ENCODE measurements around the gene UBXN6.

Gene UBXN6

DNA sequence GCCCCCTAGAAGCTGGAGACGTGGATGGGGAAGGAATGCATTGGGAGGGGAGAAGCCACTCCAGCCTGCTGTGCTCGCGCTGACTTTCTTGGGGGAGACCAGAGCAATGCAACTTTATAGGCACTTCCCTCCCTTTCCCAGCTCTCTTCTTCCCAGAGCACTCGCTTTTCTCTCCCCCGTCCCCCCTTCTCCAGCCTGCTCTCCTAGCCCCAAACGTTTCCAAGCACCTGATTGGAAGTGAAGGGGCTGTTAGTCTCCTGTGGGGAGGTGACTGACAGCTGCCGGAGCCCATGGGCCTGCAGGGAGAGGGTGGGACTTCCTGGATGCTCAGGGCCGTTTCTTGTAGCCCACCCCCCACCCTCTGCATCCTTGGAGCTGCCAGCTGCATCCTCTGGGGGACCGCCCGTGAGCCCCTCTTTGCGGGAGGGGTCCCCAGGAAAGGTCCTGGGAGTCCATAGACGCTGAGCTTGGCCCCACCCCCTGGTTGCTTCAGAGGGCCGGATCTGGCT lies 17.0 kb upstream of the UBXN6 start:
- no peaks in the 10 kb centered on the region for H3K27me3 ChIP-seq (ENCODE audit: control insufficient read depth, insufficient read depth, low read length, poor library complexity, severe bottlenecking)
- no peaks in the 10 kb centered on the region for H3K9me3 ChIP-seq (ENCODE audit: control insufficient read depth, low read length)
- peak overlapping the region; percentile 61 for H3K27ac ChIP-seq (ENCODE audit: insufficient read depth, low read depth, low read length, poor library complexity, severe bottlenecking)
- H3K4me3 ChIP-seq (ENCODE audit: insufficient read depth, low read depth, low read length): peak overlapping the region; percentile 77
- H3K4me1 ChIP-seq (ENCODE audit: control insufficient read depth, insufficient read depth, low read length): peaks cover 12% of the 10 kb centered on the region
- 6% methylated on average over 13 of the region's 13 CpGs for WGBS, 2 experiments
- H3K36me3 ChIP-seq (ENCODE audit: control insufficient read depth, insufficient read depth, low read length): peaks cover 20% of the 10 kb centered on the region

DNA sequence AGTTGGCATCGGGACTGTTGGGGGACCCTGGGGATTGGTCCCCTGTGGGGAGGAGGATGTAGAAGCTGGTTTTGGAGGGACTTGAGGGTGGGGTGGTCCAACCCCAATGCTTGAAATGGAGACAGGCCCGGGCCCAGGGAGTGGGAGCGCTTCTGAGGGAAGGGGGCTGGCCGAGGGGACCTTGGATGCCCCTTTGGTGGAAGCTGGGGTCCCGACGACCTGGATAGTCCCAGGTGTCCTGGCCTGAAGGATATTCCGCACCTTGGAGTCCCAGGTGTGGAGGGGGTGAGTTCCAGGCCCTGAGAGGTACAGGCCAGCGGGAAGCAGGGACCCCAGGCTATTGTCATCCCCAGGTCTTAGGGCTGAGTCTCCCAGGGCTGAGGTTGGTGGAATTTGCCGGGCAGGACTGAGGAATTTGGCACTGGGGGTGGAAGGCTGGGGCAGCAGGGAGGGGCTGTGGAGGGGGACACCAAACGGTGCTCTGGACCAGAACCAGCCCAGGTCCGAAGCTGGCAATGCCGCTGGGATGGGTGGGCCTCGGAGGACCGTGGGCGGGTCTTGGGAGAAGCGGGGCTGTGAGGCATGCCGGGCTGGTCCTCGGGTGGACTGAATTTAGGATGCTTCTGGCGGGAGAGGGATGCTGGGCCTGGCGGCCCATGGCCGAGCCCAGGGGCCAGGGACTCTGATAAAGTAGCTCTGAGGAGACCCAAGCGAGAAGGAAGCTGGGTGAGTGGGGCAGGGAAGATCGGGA lies 16.3 kb upstream of the UBXN6 start:
- Histone ChIP-seq H3K4me3 (ENCODE audit: insufficient read depth, low read depth, low read length) (peak overlapping the region; percentile 77), H3K4me1 (ENCODE audit: control insufficient read depth, insufficient read depth, low read length) (peaks cover 12% of the 10 kb centered on the region), H3K27me3 (ENCODE audit: control insufficient read depth, insufficient read depth, low read length, poor library complexity, severe bottlenecking) (no peaks in the 10 kb centered on the region), H3K9me3 (ENCODE audit: control insufficient read depth, low read length) (no peaks in the 10 kb centered on the region), H3K36me3 (ENCODE audit: control insufficient read depth, insufficient read depth, low read length) (peaks cover 16% of the 10 kb centered on the region), H3K27ac (ENCODE audit: insufficient read depth, low read depth, low read length, poor library complexity, severe bottlenecking) (peak overlapping the region; percentile 61)
- WGBS, 2 experiments: 17% methylated on average over 23 of the region's 23 CpGs

DNA sequence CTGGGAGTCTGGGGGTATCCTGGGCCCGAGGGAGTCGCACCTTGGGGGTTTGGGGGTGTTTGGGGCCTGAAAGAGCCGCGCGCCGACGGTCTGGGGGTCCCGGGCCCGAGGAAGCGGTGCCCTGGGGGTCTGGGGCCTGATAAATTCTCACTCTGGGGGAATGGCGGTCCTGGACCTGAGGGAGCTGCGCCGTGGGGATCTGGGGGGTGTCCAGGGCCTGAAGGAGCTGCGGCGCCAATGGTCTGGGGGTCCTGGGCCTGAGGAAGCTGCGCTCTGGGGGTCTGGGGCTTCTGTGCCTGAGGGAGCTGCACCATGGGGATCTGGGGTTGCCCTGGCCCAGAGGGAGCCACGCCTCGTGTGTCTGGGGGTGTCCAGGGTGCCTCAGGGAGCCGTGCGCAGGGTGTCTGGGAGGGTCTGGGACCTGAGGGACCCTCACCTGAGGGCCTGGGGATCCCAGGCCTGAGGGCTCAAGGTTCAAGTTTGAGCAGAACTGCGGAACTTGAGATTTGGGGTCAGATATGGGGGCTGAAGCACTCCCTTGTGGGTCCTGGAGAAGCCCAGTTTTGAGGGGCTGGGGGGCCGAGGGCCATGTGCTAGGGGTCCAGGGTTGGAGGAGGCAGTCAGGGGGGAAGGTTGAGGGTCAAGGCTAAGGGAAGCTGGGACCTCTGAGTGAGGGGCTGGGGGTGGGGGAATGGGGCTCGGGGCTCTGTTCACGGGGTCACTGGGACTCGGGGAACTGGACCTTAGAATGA lies 15.6 kb upstream of the UBXN6 start:
- peak overlapping the region; percentile 77 for H3K4me3 ChIP-seq (ENCODE audit: insufficient read depth, low read depth, low read length)
- WGBS, 2 experiments: 33 to 35% methylated on average over 25 of the region's 25 CpGs
- no peak overlapping the region for H3K27ac ChIP-seq (ENCODE audit: insufficient read depth, low read depth, low read length, poor library complexity, severe bottlenecking)
- H3K4me1 ChIP-seq (ENCODE audit: control insufficient read depth, insufficient read depth, low read length): peaks cover 12% of the 10 kb centered on the region
- peaks cover 11% of the 10 kb centered on the region for H3K36me3 ChIP-seq (ENCODE audit: control insufficient read depth, insufficient read depth, low read length)
- no peaks in the 10 kb centered on the region for H3K9me3 ChIP-seq (ENCODE audit: control insufficient read depth, low read length)
- no peaks in the 10 kb centered on the region for H3K27me3 ChIP-seq (ENCODE audit: control insufficient read depth, insufficient read depth, low read length, poor library complexity, severe bottlenecking)

DNA sequence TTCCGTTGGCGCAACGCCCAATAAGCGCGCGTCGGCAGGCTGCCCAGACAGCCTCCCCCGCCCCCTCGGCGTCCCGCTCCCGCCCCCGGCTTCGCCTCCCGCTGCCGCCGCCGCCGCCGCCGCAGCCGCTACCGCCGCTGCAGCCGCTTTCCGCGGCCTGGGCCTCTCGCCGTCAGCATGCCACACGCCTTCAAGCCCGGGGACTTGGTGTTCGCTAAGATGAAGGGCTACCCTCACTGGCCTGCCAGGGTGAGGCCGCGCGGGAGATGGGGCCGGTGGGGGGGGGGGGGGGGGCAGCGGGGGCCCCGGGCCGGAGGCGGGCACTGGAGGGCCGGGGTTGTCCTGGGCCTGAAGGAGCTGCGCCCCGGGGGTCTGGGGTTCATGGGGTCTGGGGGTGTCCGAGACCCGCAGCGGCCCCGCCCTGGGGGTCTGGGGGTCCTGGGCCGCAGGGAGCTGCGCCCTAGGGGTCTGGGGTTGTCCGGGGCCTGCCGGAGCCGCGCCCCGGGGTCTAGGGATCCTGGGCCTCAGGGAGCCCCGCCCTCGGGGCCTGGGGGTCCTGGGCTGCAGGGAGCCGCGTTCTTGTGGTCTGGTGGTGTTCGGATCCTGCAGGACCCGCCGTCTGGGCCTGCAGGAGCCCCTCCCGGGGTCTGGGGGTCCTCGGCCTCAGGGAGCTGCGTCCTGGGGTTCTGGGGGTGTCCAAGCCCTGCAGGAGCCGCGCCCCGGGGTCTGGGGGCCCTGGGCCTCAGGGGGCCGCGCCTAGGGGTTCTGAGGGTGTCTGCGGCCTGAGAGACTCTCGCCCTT lies 14.8 kb upstream of the UBXN6 start, which contains the start of gene HDGFL2:
Gene HDGFL2, plus strand, starts transcription at position 124 of the 801 bp plus-strand sequence. Its CDS starts 54 bp downstream, at position 178.
- WGBS, 2 experiments: 0 to 1% methylated on average over 65 to 71 of the region's 71 CpGs
- peaks cover 12% of the 10 kb centered on the region for H3K4me1 ChIP-seq (ENCODE audit: control insufficient read depth, insufficient read depth, low read length)

DNA sequence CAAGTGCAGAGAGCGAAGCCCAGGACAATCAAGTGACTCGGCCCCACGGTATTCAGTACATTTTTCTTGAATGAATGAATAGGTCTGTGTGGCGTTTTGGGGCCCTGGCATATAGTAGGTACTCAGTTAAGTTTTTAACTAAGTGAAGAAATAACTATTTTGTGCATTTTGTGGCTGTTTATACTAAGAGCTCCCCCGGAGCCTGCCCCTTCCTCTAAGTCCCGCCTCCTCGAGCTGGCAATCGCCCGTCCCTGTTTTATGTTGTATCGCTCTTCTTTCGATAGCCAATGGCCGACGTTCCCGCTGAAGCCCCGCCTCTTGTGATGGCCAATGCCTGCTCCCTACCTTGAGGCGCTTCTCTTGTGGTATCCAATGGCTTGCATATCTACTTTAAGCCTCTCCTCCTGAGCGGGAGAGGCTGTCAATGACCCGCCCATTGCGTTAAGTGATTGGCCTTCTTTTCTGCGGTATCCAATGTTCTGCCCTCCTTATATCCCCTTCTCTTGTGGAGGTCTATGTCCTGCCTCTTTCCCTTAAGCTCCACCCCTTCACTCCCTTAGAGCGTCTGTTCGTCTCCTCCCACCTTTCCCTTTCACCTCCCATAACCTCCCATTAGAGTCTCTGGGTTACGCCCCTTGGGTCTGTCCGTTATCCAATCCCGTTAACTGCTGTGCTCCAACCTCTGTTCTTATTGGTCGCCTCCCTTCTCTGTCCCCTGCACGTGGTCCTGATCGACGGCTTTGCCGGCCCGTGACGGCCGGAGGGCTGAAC lies 14.0 kb upstream of the UBXN6 start:
- Histone ChIP-seq H3K27ac (ENCODE audit: insufficient read depth, low read depth, low read length, poor library complexity, severe bottlenecking) (no peak overlapping the region), H3K4me3 (ENCODE audit: insufficient read depth, low read depth, low read length) (peak overlapping the region; percentile 77), H3K9me3 (ENCODE audit: control insufficient read depth, low read length) (no peaks in the 10 kb centered on the region), H3K27me3 (ENCODE audit: control insufficient read depth, insufficient read depth, low read length, poor library complexity, severe bottlenecking) (no peaks in the 10 kb centered on the region), H3K4me1 (ENCODE audit: control insufficient read depth, insufficient read depth, low read length) (peaks cover 12% of the 10 kb centered on the region), H3K36me3 (ENCODE audit: control insufficient read depth, insufficient read depth, low read length) (peaks cover 7% of the 10 kb centered on the region)
- WGBS, 2 experiments: 3% methylated on average over 33 of the region's 33 CpGs

More for the DNA sequence above, 14.8 kb upstream of the UBXN6 start, which contains the start of gene HDGFL2:
- H3K27ac ChIP-seq (ENCODE audit: insufficient read depth, low read depth, low read length, poor library complexity, severe bottlenecking): no peak within 1 kb of the TSS
- peak within 1 kb of the TSS; percentile 77 for H3K4me3 ChIP-seq (ENCODE audit: insufficient read depth, low read depth, low read length)
- H3K36me3 ChIP-seq (ENCODE audit: control insufficient read depth, insufficient read depth, low read length): peaks cover 10% of the 10 kb centered on the region
- no peaks in the 10 kb centered on the region for H3K9me3 ChIP-seq (ENCODE audit: control insufficient read depth, low read length)
- no peaks in the 10 kb centered on the region for H3K27me3 ChIP-seq (ENCODE audit: control insufficient read depth, insufficient read depth, low read length, poor library complexity, severe bottlenecking)

DNA sequence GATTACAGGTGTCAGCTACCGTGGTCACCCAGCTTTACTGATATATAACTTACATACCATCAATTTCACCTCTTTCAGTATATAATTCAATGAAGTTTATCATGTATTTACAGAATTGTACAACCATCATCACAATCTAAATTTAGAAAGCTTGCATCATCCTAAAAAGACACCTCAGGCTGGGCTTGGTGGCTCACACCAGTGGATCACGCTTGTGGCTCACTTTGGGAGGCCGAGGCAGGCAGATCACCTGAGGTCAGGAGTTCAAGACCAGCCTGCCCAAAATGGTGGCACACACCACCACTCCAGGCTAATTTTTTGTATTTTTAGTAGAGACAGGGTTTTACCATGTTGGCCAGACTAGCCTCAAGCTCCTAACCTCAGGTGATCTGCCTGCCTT lies 10.2 kb upstream of the UBXN6 start:
- H3K4me3 ChIP-seq (ENCODE audit: insufficient read depth, low read depth, low read length): no peak overlapping the region
- WGBS, 2 experiments: 80 to 86% methylated on average over 3 of the region's 3 CpGs
- H3K9me3 ChIP-seq (ENCODE audit: control insufficient read depth, low read length): no peaks in the 10 kb centered on the region
- H3K27ac ChIP-seq (ENCODE audit: insufficient read depth, low read depth, low read length, poor library complexity, severe bottlenecking): no peak overlapping the region
- H3K36me3 ChIP-seq (ENCODE audit: control insufficient read depth, insufficient read depth, low read length): no peaks in the 10 kb centered on the region
- H3K27me3 ChIP-seq (ENCODE audit: control insufficient read depth, insufficient read depth, low read length, poor library complexity, severe bottlenecking): no peaks in the 10 kb centered on the region
- H3K4me1 ChIP-seq (ENCODE audit: control insufficient read depth, insufficient read depth, low read length): no peaks in the 10 kb centered on the region

DNA sequence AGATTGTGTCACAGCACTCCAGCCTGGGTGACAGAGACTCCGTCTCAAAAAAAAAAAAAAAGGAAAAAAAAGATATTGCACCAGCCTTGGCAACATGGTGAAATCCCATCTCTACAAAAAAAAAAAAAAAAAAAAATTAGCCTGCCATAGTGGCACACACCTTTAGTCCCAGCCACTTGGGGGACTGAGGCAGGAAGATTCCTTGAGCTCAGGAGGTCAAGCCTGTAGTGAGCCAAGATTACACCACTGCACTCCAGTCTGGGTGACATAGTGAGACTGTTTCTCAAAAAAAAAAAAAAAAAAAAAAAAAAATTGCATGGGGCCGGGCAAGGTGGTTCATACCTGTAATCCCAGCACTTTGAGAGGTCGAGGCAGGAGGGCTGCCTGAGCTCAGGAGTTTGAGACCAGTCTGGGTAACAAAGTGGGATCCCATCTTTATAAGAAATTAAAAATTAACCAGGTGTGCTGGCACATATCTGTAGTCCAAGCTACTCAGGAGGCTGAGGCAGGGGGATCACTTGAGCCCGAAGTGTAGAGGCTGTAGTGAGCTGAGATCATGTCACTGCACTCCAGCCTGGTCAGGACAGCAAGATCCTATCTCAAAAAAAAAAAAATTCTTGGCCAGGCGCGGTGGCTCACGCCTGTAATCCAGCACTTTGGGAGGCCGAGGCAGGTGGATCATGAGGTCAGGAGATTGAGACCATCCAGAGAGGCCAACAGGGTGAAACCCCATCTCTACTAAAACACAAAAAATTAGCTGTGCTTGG lies 7.4 kb upstream of the UBXN6 start:
- Histone ChIP-seq H3K27ac (ENCODE audit: insufficient read depth, low read depth, low read length, poor library complexity, severe bottlenecking) (no peak overlapping the region), H3K4me3 (ENCODE audit: insufficient read depth, low read depth, low read length) (no peak overlapping the region), H3K27me3 (ENCODE audit: control insufficient read depth, insufficient read depth, low read length, poor library complexity, severe bottlenecking) (no peaks in the 10 kb centered on the region), H3K36me3 (ENCODE audit: control insufficient read depth, insufficient read depth, low read length) (no peaks in the 10 kb centered on the region), H3K9me3 (ENCODE audit: control insufficient read depth, low read length) (no peaks in the 10 kb centered on the region), H3K4me1 (ENCODE audit: control insufficient read depth, insufficient read depth, low read length) (no peaks in the 10 kb centered on the region)
- 84 to 88% methylated on average over 8 of the region's 8 CpGs for WGBS, 2 experiments

DNA sequence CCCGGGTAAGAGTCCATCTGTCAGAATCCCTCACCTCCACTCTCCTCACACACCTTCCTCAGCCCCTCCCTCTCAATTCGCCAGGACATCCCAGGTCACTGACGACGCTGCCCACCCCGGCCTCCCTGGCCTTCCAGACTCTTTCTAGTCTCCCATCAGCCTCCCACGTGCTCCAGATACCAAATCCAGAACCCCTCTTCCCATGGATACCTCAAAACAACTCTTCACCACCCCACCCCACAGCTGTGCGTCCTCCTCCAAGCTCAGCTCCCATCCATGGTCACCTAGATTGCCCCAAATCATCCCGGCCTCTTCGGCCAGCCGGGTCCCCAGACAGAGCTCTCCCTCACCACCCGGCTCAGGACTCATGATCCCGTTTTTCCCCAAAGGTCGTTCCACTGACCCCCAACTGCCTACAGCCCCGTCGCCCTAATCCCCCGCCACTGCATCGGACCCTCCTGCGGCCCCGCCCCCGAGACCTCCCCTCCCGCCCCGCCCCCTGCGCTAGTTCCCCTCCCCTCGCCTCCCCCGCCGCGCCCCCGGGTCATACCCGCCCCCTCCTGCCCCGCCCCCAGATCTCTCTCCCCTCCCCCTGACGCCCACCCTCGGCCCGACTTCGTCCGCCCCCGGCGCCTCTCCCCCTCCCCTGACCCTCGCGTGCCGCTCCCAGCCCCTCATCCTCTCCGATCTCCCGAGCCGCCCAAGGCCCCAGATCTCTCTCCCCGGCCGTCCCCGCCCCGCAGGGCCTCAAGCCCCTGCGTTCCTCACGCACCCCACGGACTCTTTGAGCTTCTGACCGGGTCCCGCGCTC lies 546 bp downstream of the UBXN6 start:
- Histone ChIP-seq H3K27ac (ENCODE audit: insufficient read depth, low read depth, low read length, poor library complexity, severe bottlenecking) (peak overlapping the region; percentile 84), H3K9me3 (ENCODE audit: control insufficient read depth, low read length) (no peaks in the 10 kb centered on the region), H3K4me3 (ENCODE audit: insufficient read depth, low read depth, low read length) (peak overlapping the region; percentile 61), H3K36me3 (ENCODE audit: control insufficient read depth, insufficient read depth, low read length) (no peaks in the 10 kb centered on the region), H3K4me1 (ENCODE audit: control insufficient read depth, insufficient read depth, low read length) (peaks cover 10% of the 10 kb centered on the region), H3K27me3 (ENCODE audit: control insufficient read depth, insufficient read depth, low read length, poor library complexity, severe bottlenecking) (no peaks in the 10 kb centered on the region)
- WGBS, 2 experiments: 1% methylated on average over 37 to 38 of the region's 53 CpGs
